PFSK-1 (cell line): ENCODE measurements around the gene TAF1C.

Experiments used
- POLR2AphosphoS5 ChIP-seq: IDR thresholded peaks from 2 replicates; pipeline ENCODE4 v1.6.1; 2012; ENCODE audit warnings: low read depth, mild to moderate bottlenecking, control low read depth, low read length, moderate library complexity
- SIN3A ChIP-seq: IDR thresholded peaks from 2 replicates; pipeline ENCODE4 v1.6.1; 2012; ENCODE audit warnings: mild to moderate bottlenecking, low read length, moderate library complexity, borderline replicate concordance; ENCODE audit not compliant: insufficient read depth
- TAF1 ChIP-seq: IDR thresholded peaks from 2 replicates; pipeline ENCODE4 v1.6.1; 2012; ENCODE audit warnings: low read length, control low read depth, borderline replicate concordance; ENCODE audit not compliant: insufficient read depth

DNA sequence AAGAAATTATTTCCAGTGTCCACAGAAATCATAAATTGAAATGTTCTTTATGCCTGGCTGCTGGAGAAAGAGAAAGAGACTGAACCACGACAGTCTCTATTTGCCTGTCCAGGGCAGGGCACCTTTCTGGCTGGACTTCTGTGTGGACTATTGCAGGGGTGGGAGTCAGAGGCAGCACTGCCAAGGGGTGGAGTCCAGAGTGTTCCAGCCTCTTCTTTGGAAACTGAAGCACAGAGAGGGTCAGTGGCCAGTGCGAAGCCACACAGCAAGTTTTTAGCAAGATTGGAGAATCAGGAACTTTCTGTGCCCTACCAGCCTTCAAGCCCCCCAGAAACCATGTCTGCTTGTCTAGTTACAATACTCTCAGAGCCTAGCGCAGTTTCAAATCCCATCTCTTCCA, 37.7 kb upstream of the TAF1C start:
- TF ChIP-seq SIN3A = no peak
- no peak for TF ChIP-seq TAF1
- TF ChIP-seq POLR2AphosphoS5 = no peak
